H54 (cell line): ENCODE results near the gene UBE2R2.

Experiments used
- DNase-seq: peaks from one replicate; pipeline ENCODE4 v3.0.0; 2011; ENCODE audit warnings: low spot score, mixed read lengths; ENCODE audit not compliant: insufficient read length
- FAIRE-seq: peaks from 3 replicates; lab custom pipeline; 2011; peaks lifted over from hg19 to GRCh38; lab: Jason Lieb, UNC
- POLR2A ChIP-seq: IDR thresholded peaks from 2 replicates; pipeline ENCODE4 v1.6.1; 2011; ENCODE audit warnings: low read depth, mild to moderate bottlenecking, low read length

The UBE2R2 gene

DNA sequence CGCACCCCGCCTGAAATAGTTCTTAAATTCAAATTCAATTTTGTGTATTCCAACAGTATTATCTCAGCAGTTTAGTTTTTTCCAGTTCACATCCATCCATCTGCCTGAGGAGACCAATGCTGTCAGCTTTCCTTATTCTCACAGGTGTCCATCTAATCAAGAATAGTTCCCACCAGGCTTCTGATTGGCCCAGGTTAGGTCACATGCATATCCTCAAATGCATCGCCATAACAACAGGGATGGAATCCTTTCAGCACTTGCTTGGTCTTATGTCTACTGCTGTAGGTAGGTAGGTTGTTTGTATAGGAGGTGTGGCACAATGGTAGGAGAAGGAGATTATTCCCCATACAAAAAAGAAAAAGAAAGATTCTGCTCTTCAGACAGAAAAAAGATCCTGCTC, 91.2 kb downstream of the UBE2R2 start:
- no peak for FAIRE-seq
- TF ChIP-seq POLR2A, result no peak
- no peak for DNase-seq

DNA sequence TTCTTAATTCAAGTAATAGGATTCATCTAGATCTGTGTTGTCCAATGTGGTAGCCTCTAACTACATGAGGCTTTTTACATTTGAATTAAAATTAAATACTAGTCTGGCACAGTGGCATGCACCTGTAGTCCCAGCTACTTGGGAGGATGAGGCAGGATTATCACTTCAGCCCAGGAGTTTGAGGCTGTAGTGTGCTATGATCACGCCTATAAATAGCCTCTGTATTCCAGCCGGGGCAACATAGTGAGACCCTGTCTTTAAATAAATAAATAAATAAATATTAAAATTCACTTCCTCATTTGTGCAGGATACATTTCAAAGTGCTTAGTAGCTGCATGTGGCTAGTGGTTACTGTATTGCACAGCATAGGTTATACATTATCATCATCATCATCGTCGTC, 91.8 kb downstream of the UBE2R2 start:
- TF ChIP-seq POLR2A, result no peak
- FAIRE-seq (no peak), DNase-seq (no peak)

GRCh38 chr9:33913541-33913940, 96.6 kb downstream of the UBE2R2 start:
- DNase-seq (no peak), FAIRE-seq (no peak)
- no peak for TF ChIP-seq POLR2A

GRCh38 chr9:33914887-33915628, 98.1 kb downstream of the UBE2R2 start:
- no peak for FAIRE-seq

DNA sequence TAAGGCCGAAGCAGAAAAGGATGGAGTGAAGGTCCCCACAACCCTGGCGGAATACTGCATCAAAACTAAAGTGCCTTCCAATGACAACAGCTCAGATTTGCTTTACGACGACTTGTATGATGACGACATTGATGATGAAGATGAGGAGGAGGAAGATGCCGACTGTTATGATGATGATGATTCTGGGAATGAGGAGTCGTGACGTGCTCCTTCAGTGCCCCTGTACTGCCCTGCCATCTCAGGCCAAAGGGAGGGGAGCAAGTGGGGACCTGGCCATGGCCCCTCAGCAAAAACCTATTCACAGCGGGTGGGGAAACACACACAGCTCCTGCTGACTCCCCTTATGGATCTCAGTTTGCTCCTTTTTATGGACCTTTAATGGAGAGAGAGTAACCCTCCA, 100.1 kb downstream of the UBE2R2 start:
- FAIRE-seq, result no peak
- no peak for DNase-seq
- no peak for TF ChIP-seq POLR2A

More at GRCh38 chr9:33914887-33915628, 98.1 kb downstream of the UBE2R2 start:
- no peak for TF ChIP-seq POLR2A
- DNase-seq, result no peak

GRCh38 chr9:33919276-33919897, 102.4 kb downstream of the UBE2R2 start:
- DNase-seq, result no peak
- TF ChIP-seq POLR2A, result no peak
- no peak for FAIRE-seq

GRCh38 chr9:33921967-33922895, 105.3 kb downstream of the UBE2R2 start:
- no peak for TF ChIP-seq POLR2A
- DNase-seq, result peak; percentile 12
- no peak for FAIRE-seq

DNA sequence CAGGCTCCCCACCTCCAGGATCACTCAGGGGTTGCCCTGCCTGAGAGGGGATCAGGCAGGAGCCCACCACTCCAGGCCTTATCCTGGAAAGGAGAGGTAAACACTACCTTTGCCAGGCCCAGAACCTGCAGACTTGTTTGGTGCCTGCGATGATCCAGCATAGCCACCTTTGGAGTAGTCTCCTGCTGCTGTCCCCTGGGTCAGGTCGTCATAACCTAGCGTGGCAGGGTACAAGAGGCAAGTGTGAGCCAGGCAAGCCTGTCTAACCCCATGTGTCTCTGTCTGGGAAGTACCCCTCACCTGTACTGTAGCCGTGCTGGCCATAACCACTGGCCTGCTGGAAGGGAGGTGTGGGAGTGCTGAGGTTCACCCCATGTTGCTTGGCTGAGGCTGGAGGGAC, 106.1 kb downstream of the UBE2R2 start:
- no peak for DNase-seq
- FAIRE-seq, result no peak
- no peak for TF ChIP-seq POLR2A

DNA sequence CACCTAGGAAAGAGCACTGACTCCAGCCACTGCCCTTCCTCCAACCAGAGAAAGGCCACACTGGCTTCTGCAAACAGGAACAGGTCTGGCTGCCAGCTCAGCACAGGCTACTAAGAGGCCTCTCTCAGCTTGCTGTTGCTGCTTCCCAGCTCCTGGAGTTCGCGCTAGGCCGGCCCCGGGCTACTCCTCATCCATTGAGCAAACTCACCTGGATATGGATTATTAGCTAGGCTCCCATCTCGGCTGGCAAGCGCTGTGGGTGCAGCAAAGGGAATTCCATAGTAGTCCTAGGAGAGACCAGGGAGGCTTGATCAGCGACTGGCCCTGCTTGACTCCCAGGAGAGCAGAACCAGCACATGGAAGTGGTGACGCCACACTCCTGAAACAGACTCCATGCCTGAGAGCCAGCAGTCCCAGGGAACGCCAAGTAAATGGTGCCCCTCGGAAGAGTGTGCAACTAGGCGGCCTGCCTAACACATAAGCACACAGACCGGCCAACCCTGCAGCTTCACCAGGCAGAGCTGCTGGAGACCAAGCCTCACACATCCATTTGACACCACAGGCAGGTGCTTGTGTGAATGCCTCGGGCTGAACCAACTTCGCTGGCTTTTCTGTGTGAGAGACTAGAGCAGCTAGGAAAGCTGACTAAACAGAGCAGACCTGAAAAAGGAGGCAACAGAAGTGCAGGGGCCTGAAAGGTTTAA, 107.2 kb downstream of the UBE2R2 start:
- no peak for TF ChIP-seq POLR2A
- FAIRE-seq, result no peak
- no peak for DNase-seq

DNA sequence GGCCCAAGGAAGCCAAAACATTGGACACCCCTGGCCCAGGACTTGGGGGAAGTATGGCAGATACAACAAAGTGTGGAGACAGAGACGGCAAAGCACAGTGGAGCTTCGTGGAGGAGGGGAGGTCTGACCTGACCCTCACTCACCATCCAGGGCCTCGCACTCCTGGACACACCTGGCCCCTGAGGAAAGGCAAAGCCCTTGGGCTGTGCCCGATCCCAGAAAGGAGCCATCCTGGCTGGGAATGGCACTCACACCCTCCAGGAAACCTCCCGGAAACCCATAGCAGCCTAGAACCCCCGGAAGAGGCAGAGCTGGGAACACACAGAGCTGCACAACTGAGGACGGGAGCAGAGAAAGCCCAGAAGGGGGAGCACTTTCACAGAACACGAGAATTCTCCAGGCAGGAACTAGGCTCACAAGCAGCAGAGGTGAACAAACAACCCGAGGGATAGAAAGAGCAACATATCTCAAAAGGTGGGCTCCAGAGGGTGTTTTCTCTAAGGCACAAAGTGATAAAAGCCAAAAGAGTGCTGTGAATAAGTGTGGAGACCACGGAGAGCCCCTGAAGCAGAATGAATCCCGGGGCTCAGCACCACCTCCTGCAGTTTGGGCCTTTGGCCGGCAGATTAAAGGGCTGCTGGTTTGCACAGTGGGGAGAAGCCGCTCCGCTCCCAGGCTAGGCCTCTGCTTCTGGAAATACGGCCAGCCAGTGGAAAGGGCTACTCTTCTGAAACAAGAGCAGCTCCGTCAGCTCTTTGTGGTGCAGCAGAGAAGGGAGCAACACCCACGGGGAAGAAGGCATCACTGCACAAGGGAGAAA, 108.2 kb downstream of the UBE2R2 start:
- DNase-seq (peak; percentile 13), FAIRE-seq (no peak)
- TF ChIP-seq POLR2A, result no peak

- TF ChIP-seq POLR2A, result no peak
- FAIRE-seq (no peak), DNase-seq (no peak)
Measured at GRCh38 chr9:33926746-33927485, 110.0 kb downstream of the UBE2R2 start.

DNA sequence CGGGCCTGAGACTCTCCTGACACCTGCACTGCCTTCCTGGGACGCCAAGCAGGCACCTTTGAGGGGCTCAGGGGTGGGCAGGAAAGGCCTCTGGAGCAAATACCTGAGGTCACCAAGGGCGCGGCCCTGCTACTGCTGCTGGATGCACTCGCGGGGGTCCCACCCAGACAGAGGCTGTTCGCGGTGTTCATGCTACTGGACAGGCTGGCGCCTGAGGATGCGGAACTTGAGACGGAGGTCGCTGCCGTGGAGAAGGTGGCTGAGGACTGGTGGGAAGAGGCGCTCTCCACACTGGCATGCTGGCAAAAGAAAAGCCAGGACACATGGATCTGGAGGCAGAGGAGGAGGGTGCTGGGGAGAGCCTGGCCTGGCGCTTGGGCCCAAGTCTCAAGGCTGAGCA, 110.7 kb downstream of the UBE2R2 start:
- no peak for DNase-seq
- no peak for FAIRE-seq

More for the DNA sequence above, 110.7 kb downstream of the UBE2R2 start:
- TF ChIP-seq POLR2A, result no peak
